Calu3 (cell line): ENCODE data around the gene TRMU. TPM values are rescaled to one million over a fixed set of nuclear protein-coding genes. Genes with fewer than 3 reads are reported as not detected.
A peak's percentile ranks its signal among the peaks of the same experiment; 100 is the strongest.

Experiments used
- BruUV-seq: library from RNA; stranded (reverse); fragments of 400-500 nt; replicated peaks from 2 replicates; lab custom pipeline; 2021; lab: Mats Ljungman, UMichigan
- CTCF ChIA-PET: fragments of 300-600 bp; sonication (Branson Sonifier 250); formaldehyde crosslinking; loops from one replicate; lab custom pipeline; 2022; ENCODE audit warnings: antibody characterized with exemption; lab: Charles Lee
- DNase-seq: peaks from one replicate; pipeline ENCODE4 v3.0.0; 2022
- H3K27ac Mint-ChIP-seq: one replicate; pipeline ENCODE4 v1.8.0; 2022; ENCODE audit warnings: mixed read lengths; ENCODE audit not compliant: unreplicated experiment
- H3K27me3 Mint-ChIP-seq: one replicate; pipeline ENCODE4 v1.8.0; 2022; ENCODE audit warnings: mixed read lengths; ENCODE audit not compliant: unreplicated experiment
- H3K36me3 Mint-ChIP-seq: one replicate; pipeline ENCODE4 v1.8.0; 2022; ENCODE audit warnings: mild to moderate bottlenecking, moderate library complexity, mixed read lengths; ENCODE audit not compliant: insufficient read depth, unreplicated experiment
- H3K4me1 Mint-ChIP-seq: one replicate; pipeline ENCODE4 v1.8.0; 2022; ENCODE audit warnings: mild to moderate bottlenecking, low read depth, mixed read lengths; ENCODE audit not compliant: unreplicated experiment
- H3K4me3 Mint-ChIP-seq: one replicate; pipeline ENCODE4 v1.8.0; 2022; ENCODE audit warnings: mild to moderate bottlenecking, low read depth, moderate library complexity, mixed read lengths; ENCODE audit not compliant: unreplicated experiment
- H3K9me3 Mint-ChIP-seq: one replicate; pipeline ENCODE4 v1.8.0; 2022; ENCODE audit warnings: low read depth, mixed read lengths; ENCODE audit not compliant: unreplicated experiment
- intact Hi-C: fragments of 100-400 bp; cut with micrococcal nuclease; formaldehyde crosslinking; loops from one replicate; pipeline ENCODE4 v1.10.0; 2022; ENCODE audit not compliant: unreplicated experiment
- total RNA-seq: library from RNA; stranded (reverse); gene quantifications from 2 replicates; pipeline ENCODE4 v1.2.3, GENCODE V29; 2022
- TF ChIP-seq, protein P1 (sequence below): fragments of 200-600 bp; IDR thresholded peaks from one replicate; pipeline ENCODE4 v1.8.0; 2022; ENCODE audit warnings: antibody characterized with exemption; ENCODE audit not compliant: unreplicated experiment

TRMU gene
- total RNA-seq, 1 experiment from 2014 or later = 79.6 TPM

DNA sequence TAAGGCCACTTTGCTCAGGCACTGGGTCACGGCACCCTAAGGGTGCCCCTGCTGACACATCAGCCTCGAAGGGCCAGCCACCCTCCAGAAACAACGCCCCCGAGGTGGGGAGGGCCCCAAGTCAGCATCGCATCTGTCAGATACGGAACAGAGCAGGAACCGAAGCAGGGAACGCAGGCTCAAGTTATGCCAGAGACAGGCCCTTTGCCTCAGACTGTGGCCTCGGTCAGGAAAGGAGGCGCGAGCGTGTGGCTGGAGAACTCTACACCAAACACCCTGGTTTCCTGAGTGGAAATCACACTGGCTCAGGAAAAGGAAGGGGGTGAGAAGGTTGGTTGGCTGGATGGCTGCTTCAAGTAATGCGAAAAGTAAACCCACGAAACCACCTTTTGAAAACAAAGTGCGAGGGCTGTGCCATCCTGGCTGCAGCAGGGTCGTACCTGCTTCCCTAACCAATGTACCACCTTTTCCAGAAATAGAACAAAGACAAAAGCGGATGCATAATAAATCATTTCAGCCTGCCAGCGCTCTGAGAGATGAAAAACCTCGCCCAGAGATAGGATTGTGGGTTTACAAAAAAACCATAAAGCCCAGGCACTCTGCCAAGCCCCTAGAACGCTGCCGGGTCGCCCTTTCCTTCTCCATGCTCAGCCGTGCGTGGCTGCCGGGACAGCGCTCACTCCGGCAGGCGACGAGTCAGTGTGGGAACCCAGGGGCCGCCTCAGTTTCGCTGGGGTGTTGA lies 38.6 kb downstream of the TRMU start:
- intact Hi-C loops = no loop called here

DNA sequence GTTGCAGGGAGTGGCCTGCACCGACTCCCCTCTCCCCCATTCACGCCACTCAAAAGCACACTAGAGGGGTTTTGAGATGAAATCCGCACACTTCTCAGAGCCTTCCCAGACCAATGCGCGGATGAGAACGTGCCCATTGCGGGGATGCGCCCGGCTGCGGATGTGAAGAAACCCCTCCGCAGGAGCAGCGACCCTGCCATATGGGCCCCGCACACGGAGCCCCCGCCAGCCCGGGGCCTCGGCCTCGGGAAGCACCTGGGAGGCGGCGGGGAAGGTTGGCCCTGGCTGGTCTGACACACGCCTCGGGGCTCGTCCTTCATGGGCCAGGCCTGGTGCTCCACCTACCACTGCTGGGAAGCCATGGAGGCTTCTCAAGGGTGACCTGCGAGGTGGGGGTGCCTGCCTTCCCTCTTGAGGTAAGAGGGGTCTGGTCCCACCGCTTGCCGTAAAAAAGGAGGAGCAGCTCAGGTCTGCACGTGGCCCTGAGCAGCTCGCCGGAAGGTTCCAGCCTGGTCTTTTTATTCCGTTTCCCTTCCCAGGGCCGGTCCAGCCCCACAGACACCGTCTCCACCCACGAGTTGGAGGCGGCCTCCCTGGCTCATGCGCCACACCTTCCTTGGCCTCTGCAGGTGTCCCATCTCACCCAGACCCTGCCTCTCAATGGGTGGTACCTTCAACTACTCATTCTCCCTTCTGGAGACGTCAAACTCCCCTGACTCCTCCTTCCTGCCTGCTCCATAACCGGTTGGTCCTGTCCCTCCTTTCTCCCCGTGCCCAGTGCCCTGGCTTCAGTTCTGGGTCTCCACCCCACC lies 39.4 kb downstream of the TRMU start:
- no TSS peak for BruUV-seq
- DNase-seq = no peak
- peaks cover 8% of the 10 kb centered on the region for H3K9me3 Mint-ChIP-seq
- H3K36me3 Mint-ChIP-seq = peaks cover 52% of the 10 kb centered on the region
- H3K4me3 Mint-ChIP-seq = no peak overlapping the region
- TF ChIP-seq, protein P1, sequence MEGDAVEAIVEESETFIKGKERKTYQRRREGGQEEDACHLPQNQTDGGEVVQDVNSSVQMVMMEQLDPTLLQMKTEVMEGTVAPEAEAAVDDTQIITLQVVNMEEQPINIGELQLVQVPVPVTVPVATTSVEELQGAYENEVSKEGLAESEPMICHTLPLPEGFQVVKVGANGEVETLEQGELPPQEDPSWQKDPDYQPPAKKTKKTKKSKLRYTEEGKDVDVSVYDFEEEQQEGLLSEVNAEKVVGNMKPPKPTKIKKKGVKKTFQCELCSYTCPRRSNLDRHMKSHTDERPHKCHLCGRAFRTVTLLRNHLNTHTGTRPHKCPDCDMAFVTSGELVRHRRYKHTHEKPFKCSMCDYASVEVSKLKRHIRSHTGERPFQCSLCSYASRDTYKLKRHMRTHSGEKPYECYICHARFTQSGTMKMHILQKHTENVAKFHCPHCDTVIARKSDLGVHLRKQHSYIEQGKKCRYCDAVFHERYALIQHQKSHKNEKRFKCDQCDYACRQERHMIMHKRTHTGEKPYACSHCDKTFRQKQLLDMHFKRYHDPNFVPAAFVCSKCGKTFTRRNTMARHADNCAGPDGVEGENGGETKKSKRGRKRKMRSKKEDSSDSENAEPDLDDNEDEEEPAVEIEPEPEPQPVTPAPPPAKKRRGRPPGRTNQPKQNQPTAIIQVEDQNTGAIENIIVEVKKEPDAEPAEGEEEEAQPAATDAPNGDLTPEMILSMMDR = no peak
- H3K27me3 Mint-ChIP-seq = no peaks in the 10 kb centered on the region
- H3K4me1 Mint-ChIP-seq = peaks cover 85% of the 10 kb centered on the region
- CTCF ChIA-PET = no interaction called here
- peak overlapping the region; percentile 5 for H3K27ac Mint-ChIP-seq
- intact Hi-C loops = no loop called here

More for the DNA sequence above, 38.6 kb downstream of the TRMU start:
- BruUV-seq = no TSS peak
- CTCF ChIA-PET = no interaction called here
- DNase-seq = no peak
- H3K36me3 Mint-ChIP-seq = peaks cover 45% of the 10 kb centered on the region
- peaks cover 8% of the 10 kb centered on the region for H3K9me3 Mint-ChIP-seq
- no peak overlapping the region for H3K27ac Mint-ChIP-seq
- no peak overlapping the region for H3K4me3 Mint-ChIP-seq
- no peaks in the 10 kb centered on the region for H3K27me3 Mint-ChIP-seq
- TF ChIP-seq, protein P1 = no peak
- peaks cover 82% of the 10 kb centered on the region for H3K4me1 Mint-ChIP-seq

DNA sequence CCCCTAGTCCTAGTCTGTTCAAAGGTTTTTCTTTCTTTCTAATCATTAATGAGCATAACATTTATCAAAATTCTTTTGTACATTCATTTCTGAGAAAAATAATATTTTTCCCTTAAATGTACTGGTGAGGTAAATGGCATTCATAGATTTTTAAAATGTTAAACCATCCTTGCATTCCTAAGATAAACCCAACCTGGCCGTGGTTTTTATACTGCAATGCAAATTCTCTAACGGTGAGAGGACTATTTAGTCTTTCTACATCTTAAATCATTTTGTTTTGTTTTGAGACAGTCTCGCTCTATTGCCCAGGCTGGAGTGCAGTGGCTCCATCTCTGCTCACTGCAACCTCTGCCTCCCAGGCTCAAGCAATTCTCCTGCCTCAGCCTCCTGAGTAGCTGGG lies 40.6 kb downstream of the TRMU start:
- CTCF ChIA-PET = interaction anchor here (4.2 kb wide), 1 partner anchor 8 kb away, joined by 37 read pairs; no protein-coding TSS in a partner anchor
- TSS peak; percentile 61 for BruUV-seq
- intact Hi-C loops = no loop called here
- Mint-ChIP-seq H3K9me3 (peaks cover 8% of the 10 kb centered on the region), H3K27me3 (no peaks in the 10 kb centered on the region), H3K27ac (peak overlapping the region; percentile 89), H3K36me3 (peaks cover 60% of the 10 kb centered on the region), H3K4me1 (peaks cover 85% of the 10 kb centered on the region), H3K4me3 (peak overlapping the region; percentile 47)
- TF ChIP-seq, protein P1 = no peak
- no peak for DNase-seq

DNA sequence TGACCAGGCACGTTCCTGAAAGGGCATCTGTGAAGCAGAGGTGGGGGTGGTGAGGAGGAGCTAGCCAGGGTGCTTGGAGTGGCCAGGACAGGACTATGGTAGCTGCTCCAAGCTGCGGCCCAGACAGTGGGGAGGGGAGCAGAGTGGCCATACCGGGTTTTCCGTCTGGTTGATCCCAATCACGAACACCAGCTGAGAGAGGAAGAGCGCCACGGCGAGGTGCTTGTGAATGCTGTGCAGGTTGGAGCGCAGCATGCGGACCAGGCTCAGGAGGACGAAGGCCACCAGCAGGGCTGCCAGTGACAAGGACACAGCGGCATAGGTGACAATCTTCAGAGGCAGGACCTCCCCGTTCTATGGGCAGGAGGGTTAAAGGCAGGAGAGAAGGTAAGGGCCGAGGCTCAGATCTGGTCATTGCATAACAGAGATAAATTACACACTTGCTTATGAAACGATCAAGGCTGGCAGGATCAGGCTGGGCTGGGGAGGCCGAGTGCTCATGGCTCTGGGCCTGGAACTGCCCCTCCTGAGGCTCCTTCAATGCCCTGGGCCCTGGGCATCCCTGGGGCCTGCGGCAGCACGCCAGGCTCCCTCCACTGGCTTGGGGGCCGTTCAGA lies 41.5 kb downstream of the TRMU start:
- H3K27ac Mint-ChIP-seq = peak overlapping the region; percentile 89
- TF ChIP-seq, protein P1 = no peak
- DNase-seq = no peak

More for the DNA sequence above, 41.5 kb downstream of the TRMU start:
- Mint-ChIP-seq H3K27me3 (no peaks in the 10 kb centered on the region), H3K4me3 (peak overlapping the region; percentile 47), H3K9me3 (peaks cover 8% of the 10 kb centered on the region), H3K36me3 (peaks cover 61% of the 10 kb centered on the region), H3K4me1 (peaks cover 80% of the 10 kb centered on the region)
- no TSS peak for BruUV-seq
- intact Hi-C loops = no loop called here
- CTCF ChIA-PET = interaction anchor here (1.0 to 4.2 kb wide), 2 partner anchors 9 to 187 kb away, joined by 3 to 37 read pairs; no protein-coding TSS in a partner anchor
